WTC11 (cell line): ENCODE data around the gene RPTOR. TPM values are rescaled to one million over a fixed set of nuclear protein-coding genes. Genes with fewer than 3 reads are reported as not detected.

Source experiments
- ATAC-seq: fragments of 200-7000 bp; cut with Tn5 transposase; 2 replicates; pipeline ENCODE4 v1.10.0; 2021; ENCODE audit warnings: mild to moderate bottlenecking, moderate library complexity
- CTCF ChIA-PET: fragments of 300-600 bp; sonication (Branson Sonifier 250); formaldehyde crosslinking; loops from one replicate; lab custom pipeline; 2021; ENCODE audit warnings: antibody characterized with exemption; lab: Charles Lee
- POLR2A ChIA-PET: fragments of 350-600 bp; sonication (Branson Sonifier 250); formaldehyde crosslinking; loops from one replicate; lab custom pipeline; 2021; ENCODE audit warnings: antibody characterized with exemption; lab: Charles Lee
- DNase-seq: peaks from one replicate; pipeline ENCODE4 v3.0.0; 2021; ENCODE audit warnings: low spot score
- H3K27ac Mint-ChIP-seq: 2 replicates; pipeline ENCODE4 v1.8.0; 2021; ENCODE audit warnings: mixed read lengths
- H3K27me3 Mint-ChIP-seq: 2 replicates; pipeline ENCODE4 v1.8.0; 2021; ENCODE audit warnings: low read depth, mild to moderate bottlenecking, moderate library complexity, mixed read lengths
- H3K36me3 Mint-ChIP-seq: 2 replicates; pipeline ENCODE4 v1.8.0; 2021; ENCODE audit warnings: mixed read lengths
- H3K4me1 Mint-ChIP-seq: 2 replicates; pipeline ENCODE4 v1.8.0; 2022; ENCODE audit warnings: mixed read lengths
- H3K4me3 Mint-ChIP-seq: 2 replicates; pipeline ENCODE4 v1.8.0; 2021; ENCODE audit warnings: mild to moderate bottlenecking, moderate library complexity, mixed read lengths
- H3K9me3 Mint-ChIP-seq: 2 replicates; pipeline ENCODE4 v1.8.0; 2021; ENCODE audit warnings: mixed read lengths
- ATF1 ChIP-seq: sonication (generic); formaldehyde crosslinking; IDR thresholded peaks from 2 replicates; pipeline ENCODE4 v1.8.1; 2023; ENCODE audit warnings: mild to moderate bottlenecking, moderate library complexity, missing genetic modification reagents
- CBFB ChIP-seq: sonication (generic); formaldehyde crosslinking; IDR thresholded peaks from 2 replicates; pipeline ENCODE4 v1.8.1; 2022; ENCODE audit warnings: mild to moderate bottlenecking, low read depth, missing genetic modification reagents
- CREB1 ChIP-seq: sonication (generic); formaldehyde crosslinking; IDR thresholded peaks from 2 replicates; pipeline ENCODE4 v1.8.0; 2023; ENCODE audit warnings: mild to moderate bottlenecking, missing genetic modification reagents
- CREM ChIP-seq: sonication (generic); formaldehyde crosslinking; IDR thresholded peaks from 2 replicates; pipeline ENCODE4 v1.8.1; 2022; ENCODE audit warnings: mild to moderate bottlenecking, missing genetic modification reagents, moderate library complexity
- JUN ChIP-seq: sonication (generic); formaldehyde crosslinking; IDR thresholded peaks from 2 replicates; pipeline ENCODE4 v1.8.0; 2023; ENCODE audit warnings: mild to moderate bottlenecking, missing genetic modification reagents
- KAT7 ChIP-seq: sonication (generic); formaldehyde crosslinking; IDR thresholded peaks from 2 replicates; pipeline ENCODE4 v1.8.1; 2023; ENCODE audit warnings: missing genetic modification reagents, mild to moderate bottlenecking, borderline replicate concordance
- MXD4 ChIP-seq: fragments of 250-450 bp; sonication (Bioruptor Pico); IDR thresholded peaks from 2 replicates; pipeline ENCODE4 v1.8.0; 2021; ENCODE audit warnings: mild to moderate bottlenecking, moderate library complexity, borderline replicate concordance
- MYBL2 ChIP-seq: sonication (generic); formaldehyde crosslinking; IDR thresholded peaks from 2 replicates; pipeline ENCODE4 v1.8.1; 2023; ENCODE audit warnings: mild to moderate bottlenecking, moderate library complexity, missing genetic modification reagents
- NR3C1 ChIP-seq: sonication (generic); formaldehyde crosslinking; conservative IDR thresholded peaks from 2 replicates; pipeline ENCODE4 v1.8.1; 2023; ENCODE audit warnings: low read depth, mild to moderate bottlenecking, missing genetic modification reagents
- OVOL2 ChIP-seq: fragments of 250-450 bp; sonication (Bioruptor Pico); IDR thresholded peaks from 2 replicates; pipeline ENCODE4 v1.9.0; 2021; ENCODE audit warnings: mild to moderate bottlenecking, borderline replicate concordance
- RELA ChIP-seq: sonication (generic); formaldehyde crosslinking; IDR thresholded peaks from 2 replicates; pipeline ENCODE4 v1.8.1; 2022; ENCODE audit warnings: missing genetic modification reagents, mild to moderate bottlenecking, borderline replicate concordance
- SOX15 ChIP-seq: fragments of 250-450 bp; sonication (Bioruptor Pico); IDR thresholded peaks from 2 replicates; pipeline ENCODE4 v1.9.0; 2021; ENCODE audit warnings: mild to moderate bottlenecking
- SP1 ChIP-seq: sonication (generic); formaldehyde crosslinking; conservative IDR thresholded peaks from 2 replicates; pipeline ENCODE4 v1.8.1; 2022; ENCODE audit warnings: missing genetic modification reagents
- TCF7 ChIP-seq: sonication (generic); formaldehyde crosslinking; IDR thresholded peaks from 2 replicates; pipeline ENCODE4 v1.8.0; 2022; ENCODE audit warnings: mild to moderate bottlenecking, low read depth, missing genetic modification reagents, moderate library complexity
- TP53 ChIP-seq: sonication (generic); formaldehyde crosslinking; IDR thresholded peaks from 2 replicates; pipeline ENCODE4 v1.8.1; 2023; ENCODE audit warnings: mild to moderate bottlenecking, missing genetic modification reagents
- ZNF138 ChIP-seq: sonication (generic); formaldehyde crosslinking; conservative IDR thresholded peaks from 2 replicates; pipeline ENCODE4 v1.8.1; 2022; ENCODE audit warnings: mild to moderate bottlenecking, moderate library complexity, missing genetic modification reagents
- ZNF232 ChIP-seq: sonication (generic); formaldehyde crosslinking; IDR thresholded peaks from 2 replicates; pipeline ENCODE4 v1.8.0; 2022; ENCODE audit warnings: mild to moderate bottlenecking, missing genetic modification reagents
- ZNF423 ChIP-seq: fragments of 250-450 bp; sonication (Bioruptor Pico); IDR thresholded peaks from 2 replicates; pipeline ENCODE4 v2.1.2; 2022; ENCODE audit warnings: mild to moderate bottlenecking, moderate library complexity
- total RNA-seq: library from RNA; stranded (reverse); gene quantifications from 3 replicates; pipeline ENCODE4 v1.2.3, GENCODE V29; 2021
- TF ChIP-seq, protein P1 (sequence below): sonication (generic); formaldehyde crosslinking; IDR thresholded peaks from 2 replicates; pipeline ENCODE4 v1.8.1; 2023; ENCODE audit warnings: mild to moderate bottlenecking, missing genetic modification reagents, moderate library complexity
- TF ChIP-seq, protein P2 (sequence below): sonication (generic); formaldehyde crosslinking; IDR thresholded peaks from 2 replicates; pipeline ENCODE4 v1.8.1; 2022; ENCODE audit warnings: mild to moderate bottlenecking, moderate library complexity, missing genetic modification reagents
- TF ChIP-seq, protein P3 (sequence below): sonication (generic); formaldehyde crosslinking; IDR thresholded peaks from 2 replicates; pipeline ENCODE4 v1.8.1; 2023; ENCODE audit warnings: mild to moderate bottlenecking, moderate library complexity, missing genetic modification reagents
- TF ChIP-seq, protein P4 (sequence below): sonication (generic); formaldehyde crosslinking; IDR thresholded peaks from 2 replicates; pipeline ENCODE4 v1.8.1; 2023; ENCODE audit warnings: mild to moderate bottlenecking, missing genetic modification reagents
- TF ChIP-seq, protein P5 (sequence below): sonication (generic); formaldehyde crosslinking; IDR thresholded peaks from 2 replicates; pipeline ENCODE4 v1.8.0; 2022; ENCODE audit warnings: mild to moderate bottlenecking, missing genetic modification reagents
- TF ChIP-seq, protein P6 (sequence below): sonication (generic); formaldehyde crosslinking; IDR thresholded peaks from 2 replicates; pipeline ENCODE4 v1.8.1; 2022; ENCODE audit warnings: missing genetic modification reagents, borderline replicate concordance

The RPTOR gene
- total RNA-seq, 1 experiment from 2014 or later = 41.0 TPM

- ATAC-seq (no peak), DNase-seq (no peak)
- ChIA-PET CTCF (interaction anchor here (1.3 to 2.4 kb wide), 2 partner anchors 20 to 60 kb away, joined by 3 to 7 read pairs; no protein-coding TSS in a partner anchor), POLR2A (interaction anchor here (0.7 kb wide), 1 partner anchor 1663 kb away, joined by 3 read pairs; no protein-coding TSS in a partner anchor)
- H3K9me3 Mint-ChIP-seq = no peaks in the 10 kb centered on the region
- no peaks in the 10 kb centered on the region; the same call in 1 of the 2 replicates for H3K36me3 Mint-ChIP-seq
- peaks cover 3% of the 10 kb centered on the region for H3K4me1 Mint-ChIP-seq
- H3K27ac Mint-ChIP-seq = no peak overlapping the region
- H3K27me3 Mint-ChIP-seq = no peaks in the 10 kb centered on the region
- no peak overlapping the region for H3K4me3 Mint-ChIP-seq
- no peak for TF ChIP-seq TCF7 (CRISPR knock-in tag)
- TF ChIP-seq, protein P1, sequence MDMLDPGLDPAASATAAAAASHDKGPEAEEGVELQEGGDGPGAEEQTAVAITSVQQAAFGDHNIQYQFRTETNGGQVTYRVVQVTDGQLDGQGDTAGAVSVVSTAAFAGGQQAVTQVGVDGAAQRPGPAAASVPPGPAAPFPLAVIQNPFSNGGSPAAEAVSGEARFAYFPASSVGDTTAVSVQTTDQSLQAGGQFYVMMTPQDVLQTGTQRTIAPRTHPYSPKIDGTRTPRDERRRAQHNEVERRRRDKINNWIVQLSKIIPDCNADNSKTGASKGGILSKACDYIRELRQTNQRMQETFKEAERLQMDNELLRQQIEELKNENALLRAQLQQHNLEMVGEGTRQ (CRISPR knock-in tag) = no peak
- no peak for TF ChIP-seq RELA (CRISPR knock-in tag)
- TF ChIP-seq CBFB (CRISPR knock-in tag) = no peak
- TF ChIP-seq, protein P2, sequence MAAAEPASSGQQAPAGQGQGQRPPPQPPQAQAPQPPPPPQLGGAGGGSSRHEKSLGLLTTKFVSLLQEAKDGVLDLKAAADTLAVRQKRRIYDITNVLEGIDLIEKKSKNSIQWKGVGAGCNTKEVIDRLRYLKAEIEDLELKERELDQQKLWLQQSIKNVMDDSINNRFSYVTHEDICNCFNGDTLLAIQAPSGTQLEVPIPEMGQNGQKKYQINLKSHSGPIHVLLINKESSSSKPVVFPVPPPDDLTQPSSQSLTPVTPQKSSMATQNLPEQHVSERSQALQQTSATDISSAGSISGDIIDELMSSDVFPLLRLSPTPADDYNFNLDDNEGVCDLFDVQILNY (CRISPR knock-in tag) = no peak
- no peak for TF ChIP-seq NR3C1 (CRISPR knock-in tag)
- TF ChIP-seq, protein P3, sequence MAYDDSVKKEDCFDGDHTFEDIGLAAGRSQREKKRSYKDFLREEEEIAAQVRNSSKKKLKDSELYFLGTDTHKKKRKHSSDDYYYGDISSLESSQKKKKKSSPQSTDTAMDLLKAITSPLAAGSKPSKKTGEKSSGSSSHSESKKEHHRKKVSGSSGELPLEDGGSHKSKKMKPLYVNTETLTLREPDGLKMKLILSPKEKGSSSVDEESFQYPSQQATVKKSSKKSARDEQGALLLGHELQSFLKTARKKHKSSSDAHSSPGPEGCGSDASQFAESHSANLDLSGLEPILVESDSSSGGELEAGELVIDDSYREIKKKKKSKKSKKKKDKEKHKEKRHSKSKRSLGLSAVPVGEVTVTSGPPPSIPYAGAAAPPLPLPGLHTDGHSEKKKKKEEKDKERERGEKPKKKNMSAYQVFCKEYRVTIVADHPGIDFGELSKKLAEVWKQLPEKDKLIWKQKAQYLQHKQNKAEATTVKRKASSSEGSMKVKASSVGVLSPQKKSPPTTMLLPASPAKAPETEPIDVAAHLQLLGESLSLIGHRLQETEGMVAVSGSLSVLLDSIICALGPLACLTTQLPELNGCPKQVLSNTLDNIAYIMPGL (CRISPR knock-in tag) = no peak
- TF ChIP-seq CREM (CRISPR knock-in tag) = no peak
Observed at GRCh38 chr17:80839511-80839941, 294.9 kb downstream of the RPTOR start.

- Mint-ChIP-seq H3K36me3 (no peaks in the 10 kb centered on the region; the same call in 1 of the 2 replicates), H3K27ac (no peak overlapping the region), H3K9me3 (no peaks in the 10 kb centered on the region), H3K4me1 (peaks cover 4% of the 10 kb centered on the region), H3K4me3 (no peak overlapping the region), H3K27me3 (no peaks in the 10 kb centered on the region)
- ChIA-PET CTCF (interaction anchor here (2.4 kb wide), 1 partner anchor 59 kb away, joined by 7 read pairs; no protein-coding TSS in a partner anchor), POLR2A (interaction anchor here (0.7 kb wide), 1 partner anchor 1663 kb away, joined by 3 read pairs; no protein-coding TSS in a partner anchor)
- DNase-seq (no peak), ATAC-seq (no peak)
- TF ChIP-seq MXD4 = no peak
- no peak for TF ChIP-seq ATF1 (CRISPR knock-in tag)
- no peak for TF ChIP-seq ZNF232 (CRISPR knock-in tag)
- TF ChIP-seq, protein P4, sequence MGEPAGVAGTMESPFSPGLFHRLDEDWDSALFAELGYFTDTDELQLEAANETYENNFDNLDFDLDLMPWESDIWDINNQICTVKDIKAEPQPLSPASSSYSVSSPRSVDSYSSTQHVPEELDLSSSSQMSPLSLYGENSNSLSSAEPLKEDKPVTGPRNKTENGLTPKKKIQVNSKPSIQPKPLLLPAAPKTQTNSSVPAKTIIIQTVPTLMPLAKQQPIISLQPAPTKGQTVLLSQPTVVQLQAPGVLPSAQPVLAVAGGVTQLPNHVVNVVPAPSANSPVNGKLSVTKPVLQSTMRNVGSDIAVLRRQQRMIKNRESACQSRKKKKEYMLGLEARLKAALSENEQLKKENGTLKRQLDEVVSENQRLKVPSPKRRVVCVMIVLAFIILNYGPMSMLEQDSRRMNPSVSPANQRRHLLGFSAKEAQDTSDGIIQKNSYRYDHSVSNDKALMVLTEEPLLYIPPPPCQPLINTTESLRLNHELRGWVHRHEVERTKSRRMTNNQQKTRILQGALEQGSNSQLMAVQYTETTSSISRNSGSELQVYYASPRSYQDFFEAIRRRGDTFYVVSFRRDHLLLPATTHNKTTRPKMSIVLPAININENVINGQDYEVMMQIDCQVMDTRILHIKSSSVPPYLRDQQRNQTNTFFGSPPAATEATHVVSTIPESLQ (CRISPR knock-in tag) = no peak
- no peak for TF ChIP-seq OVOL2 (CRISPR knock-in tag)
- no peak for TF ChIP-seq MYBL2 (CRISPR knock-in tag)
Observed at GRCh38 chr17:80839970-80840369, 295.3 kb downstream of the RPTOR start.

- H3K9me3 Mint-ChIP-seq = no peaks in the 10 kb centered on the region
- no peaks in the 10 kb centered on the region for H3K27me3 Mint-ChIP-seq
- no peak overlapping the region for H3K4me3 Mint-ChIP-seq
- ATAC-seq (no peak), DNase-seq (no peak)
- H3K4me1 Mint-ChIP-seq = peaks cover 13% of the 10 kb centered on the region
- ChIA-PET POLR2A (no interaction called here), CTCF (interaction anchor here (1.2 kb wide), 1 partner anchor 57 kb away, joined by 3 read pairs; no protein-coding TSS in a partner anchor)
- H3K27ac Mint-ChIP-seq = peak overlapping the region; percentile 51
- H3K36me3 Mint-ChIP-seq = peaks cover 8% of the 10 kb centered on the region
- no peak for TF ChIP-seq ZNF138 (CRISPR knock-in tag)
- TF ChIP-seq KAT7 (CRISPR knock-in tag) = no peak
- TF ChIP-seq NR3C1 (CRISPR knock-in tag) = no peak
- no peak for TF ChIP-seq CREM (CRISPR knock-in tag)
- no peak for TF ChIP-seq SP1 (CRISPR knock-in tag)
- TF ChIP-seq JUN = no peak
- TF ChIP-seq SOX15 (CRISPR knock-in tag) = no peak
- TF ChIP-seq CREB1 (CRISPR knock-in tag) = no peak
- no peak for TF ChIP-seq TP53 (CRISPR knock-in tag)
- TF ChIP-seq RELA (CRISPR knock-in tag) = no peak
- TF ChIP-seq, protein P5, sequence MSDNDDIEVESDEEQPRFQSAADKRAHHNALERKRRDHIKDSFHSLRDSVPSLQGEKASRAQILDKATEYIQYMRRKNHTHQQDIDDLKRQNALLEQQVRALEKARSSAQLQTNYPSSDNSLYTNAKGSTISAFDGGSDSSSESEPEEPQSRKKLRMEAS (CRISPR knock-in tag) = no peak
- TF ChIP-seq, protein P6, sequence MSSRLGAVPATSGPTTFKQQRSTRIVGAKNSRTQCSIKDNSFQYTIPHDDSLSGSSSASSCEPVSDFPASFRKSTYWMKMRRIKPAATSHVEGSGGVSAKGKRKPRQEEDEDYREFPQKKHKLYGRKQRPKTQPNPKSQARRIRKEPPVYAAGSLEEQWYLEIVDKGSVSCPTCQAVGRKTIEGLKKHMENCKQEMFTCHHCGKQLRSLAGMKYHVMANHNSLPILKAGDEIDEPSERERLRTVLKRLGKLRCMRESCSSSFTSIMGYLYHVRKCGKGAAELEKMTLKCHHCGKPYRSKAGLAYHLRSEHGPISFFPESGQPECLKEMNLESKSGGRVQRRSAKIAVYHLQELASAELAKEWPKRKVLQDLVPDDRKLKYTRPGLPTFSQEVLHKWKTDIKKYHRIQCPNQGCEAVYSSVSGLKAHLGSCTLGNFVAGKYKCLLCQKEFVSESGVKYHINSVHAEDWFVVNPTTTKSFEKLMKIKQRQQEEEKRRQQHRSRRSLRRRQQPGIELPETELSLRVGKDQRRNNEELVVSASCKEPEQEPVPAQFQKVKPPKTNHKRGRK (CRISPR knock-in tag) = no peak
- no peak for TF ChIP-seq ZNF423 (CRISPR knock-in tag)
Observed at GRCh38 chr17:80842456-80843013, 297.9 kb downstream of the RPTOR start.
